ENCODE data around the gene MGMT. TPM values are rescaled to one million over a fixed set of nuclear protein-coding genes. Genes with fewer than 3 reads are reported as not detected.

The MGMT gene
- total and polyA plus RNA-seq, 2 donors (not counting 3 experiments of a cell fraction or from before 2014, with no cell fraction given) = 15.0 to 15.2 TPM

DNA sequence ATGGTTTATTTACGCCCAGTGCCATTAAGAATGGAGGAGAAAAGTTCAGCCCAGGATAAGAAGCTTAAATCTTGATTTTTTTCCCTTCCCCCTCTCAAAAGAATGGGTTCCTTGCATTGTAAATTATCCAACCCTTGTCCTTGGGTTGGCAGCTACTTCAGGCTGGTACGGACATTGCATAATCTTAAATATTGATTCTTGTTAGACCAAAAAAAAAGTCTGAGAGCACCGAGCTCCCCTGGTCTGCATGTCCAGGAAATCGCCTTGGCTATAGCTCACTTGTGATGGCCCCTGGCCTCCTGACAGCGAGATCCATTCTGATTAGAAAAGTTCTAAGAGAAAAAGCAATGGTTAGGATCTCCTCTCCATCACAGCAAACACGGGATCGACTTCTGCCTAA, 345.4 kb downstream of the MGMT start:
- no peaks in the 10 kb centered on the region for H4K20me1 ChIP-seq (replicated peaks; ENCODE audit: control insufficient read depth, extremely low read depth, insufficient read depth, low read length)
- H3K4me2 ChIP-seq (ENCODE audit: insufficient read depth, low read length) = no peak overlapping the region
- no peaks in the 10 kb centered on the region for H3K79me2 ChIP-seq (ENCODE audit: control insufficient read depth, insufficient read depth, low read length)
- ChIA-PET CTCF (no interaction called here), POLR2A (no interaction called here)
- H2AFZ ChIP-seq (ENCODE audit: low read depth, low read length) = no peak overlapping the region
- intact Hi-C loops (cut with micrococcal nuclease) (no loop called here), dilution Hi-C loops (cut with MboI; ENCODE audit: extremely low pct_ligation_motif_present, low sequenced_read_pairs) (no loop called here)
- no TSS peak for BruUV-seq (replicated peaks)
- no peak overlapping the region for H3K27ac ChIP-seq (ENCODE audit: insufficient read depth, low read depth, low read length)
- H3K9ac ChIP-seq (replicated peaks; ENCODE audit: extremely low read depth, insufficient read depth, low read length) = no peak overlapping the region
- peaks cover 4% of the 10 kb centered on the region for H3K9me3 ChIP-seq (replicated peaks; ENCODE audit: control insufficient read depth, insufficient read depth, low read length)
- TF ChIP-seq MYC (IDR thresholded peaks at IDR 0.05; ENCODE audit: low read depth, low read length) = no peak
- TF ChIP-seq POLR2A (IDR thresholded peaks at IDR 0.05; ENCODE audit: low read depth, low read length) = no peak
- TF ChIP-seq FOS (IDR thresholded peaks at IDR 0.05; ENCODE audit: borderline replicate concordance, insufficient read depth, low read length) = no peak
- no peak for TF ChIP-seq POLR2AphosphoS5 (IDR thresholded peaks at IDR 0.05; ENCODE audit: insufficient read depth, low read depth, low read length)
- TF ChIP-seq, protein P1, sequence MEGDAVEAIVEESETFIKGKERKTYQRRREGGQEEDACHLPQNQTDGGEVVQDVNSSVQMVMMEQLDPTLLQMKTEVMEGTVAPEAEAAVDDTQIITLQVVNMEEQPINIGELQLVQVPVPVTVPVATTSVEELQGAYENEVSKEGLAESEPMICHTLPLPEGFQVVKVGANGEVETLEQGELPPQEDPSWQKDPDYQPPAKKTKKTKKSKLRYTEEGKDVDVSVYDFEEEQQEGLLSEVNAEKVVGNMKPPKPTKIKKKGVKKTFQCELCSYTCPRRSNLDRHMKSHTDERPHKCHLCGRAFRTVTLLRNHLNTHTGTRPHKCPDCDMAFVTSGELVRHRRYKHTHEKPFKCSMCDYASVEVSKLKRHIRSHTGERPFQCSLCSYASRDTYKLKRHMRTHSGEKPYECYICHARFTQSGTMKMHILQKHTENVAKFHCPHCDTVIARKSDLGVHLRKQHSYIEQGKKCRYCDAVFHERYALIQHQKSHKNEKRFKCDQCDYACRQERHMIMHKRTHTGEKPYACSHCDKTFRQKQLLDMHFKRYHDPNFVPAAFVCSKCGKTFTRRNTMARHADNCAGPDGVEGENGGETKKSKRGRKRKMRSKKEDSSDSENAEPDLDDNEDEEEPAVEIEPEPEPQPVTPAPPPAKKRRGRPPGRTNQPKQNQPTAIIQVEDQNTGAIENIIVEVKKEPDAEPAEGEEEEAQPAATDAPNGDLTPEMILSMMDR (IDR thresholded peaks at IDR 0.05; ENCODE audit: extremely low read depth in 1 of 2, insufficient read depth in 1 of 2, low read depth in 1 of 2, low read length in 2 of 2) = no peak
- no peak for TF ChIP-seq EZH2 (IDR thresholded peaks at IDR 0.05; ENCODE audit: borderline replicate concordance, low read depth, low read length, severe bottlenecking)
- TF ChIP-seq GATA2 (IDR thresholded peaks at IDR 0.05; ENCODE audit: insufficient read depth, insufficient read length, low read depth, low read length) = no peak
- TF ChIP-seq, protein P2, sequence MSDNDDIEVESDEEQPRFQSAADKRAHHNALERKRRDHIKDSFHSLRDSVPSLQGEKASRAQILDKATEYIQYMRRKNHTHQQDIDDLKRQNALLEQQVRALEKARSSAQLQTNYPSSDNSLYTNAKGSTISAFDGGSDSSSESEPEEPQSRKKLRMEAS (IDR thresholded peaks at IDR 0.05; ENCODE audit: insufficient read depth, insufficient read length) = no peak
- TF ChIP-seq JUN (IDR thresholded peaks at IDR 0.05; ENCODE audit: borderline replicate concordance, insufficient read depth, insufficient read length, low read depth) = no peak
- no peaks in the 10 kb centered on the region for H3K9me1 ChIP-seq (replicated peaks; ENCODE audit: control insufficient read depth, extremely low read depth, insufficient read depth, low read length)
- FAIRE-seq (no peak), DNase-seq (ENCODE audit: low read depth, low spot score) (no peak)
- H3K4me3 ChIP-seq (replicated peaks in 1 of 3; ENCODE audit: insufficient read depth in 1 of 3, low read depth in 1 of 3, low read length in 3 of 3) = no peak overlapping the region
- H3K36me3 ChIP-seq (ENCODE audit: control insufficient read depth in 2 of 2, extremely low read depth in 1 of 2, insufficient read depth in 2 of 2, low read length in 2 of 2) = no peaks in the 10 kb centered on the region
- H3K4me1 ChIP-seq (ENCODE audit: control insufficient read depth, extremely low read depth, insufficient read depth, low read length) = no peaks in the 10 kb centered on the region
- no peaks in the 10 kb centered on the region for H3K27me3 ChIP-seq (ENCODE audit: control insufficient read depth in 2 of 2, insufficient read depth in 2 of 2, low read length in 2 of 2)
